Natural killer cell treated with Interleukin-12 subunit alpha and Interleukin-12 subunit beta and Interleukin-15 and Interleukin-18, amount 100 ng/mL, for 72 hours (primary cell): Measurements from ENCODE around the gene OSBPL6. TPM values are rescaled to one million over a fixed set of nuclear protein-coding genes. Genes with fewer than 3 reads are reported as not detected.

Experiments
- ATAC-seq, 2 donors: fragments of 150-1000 bp; cut with Tn5 transposase in 1 of 2; sonication (Bioruptor Pico), chemical (Tn5 transposase) in 1 of 2; 2 replicates each; pipeline ENCODE4 v1.10.0; 2021
- DNase-seq: peaks from one replicate; pipeline ENCODE4 v3.0.0; 2022; ENCODE audit warnings: low spot score
- H3K27ac Mint-ChIP-seq, 2 donors: 1 replicate in 1 of 2; 2 replicates in 1 of 2; pipeline ENCODE4 v1.8.0; 2022; ENCODE audit warnings: mixed read lengths in 2 of 2, mild to moderate bottlenecking in 1 of 2, moderate library complexity in 1 of 2
- H3K27me3 Mint-ChIP-seq, 2 donors: 1 replicate in 1 of 2; 2 replicates in 1 of 2; pipeline ENCODE4 v1.8.0; 2022; ENCODE audit warnings: mixed read lengths in 2 of 2
- H3K36me3 Mint-ChIP-seq: one replicate; pipeline ENCODE4 v1.8.0; 2022; ENCODE audit warnings: mixed read lengths
- H3K4me1 Mint-ChIP-seq, 2 donors: 1 replicate in 1 of 2; 2 replicates in 1 of 2; pipeline ENCODE4 v1.8.0; 2022; ENCODE audit warnings: low read depth in 2 of 2, mixed read lengths in 2 of 2, mild to moderate bottlenecking in 1 of 2
- H3K4me3 Mint-ChIP-seq: one replicate; pipeline ENCODE4 v1.8.0; 2022; ENCODE audit warnings: mixed read lengths
- H3K9me3 Mint-ChIP-seq: 2 replicates; pipeline ENCODE4 v1.8.0; 2022; ENCODE audit warnings: mixed read lengths
- total RNA-seq, 2 donors: library from RNA; stranded (reverse); gene quantifications; one replicate each; pipeline ENCODE4 v1.2.3, GENCODE V29; 2022

OSBPL6 gene
- total RNA-seq, 2 donors from 2014 or later: 0.33 to 0.42 TPM

DNA sequence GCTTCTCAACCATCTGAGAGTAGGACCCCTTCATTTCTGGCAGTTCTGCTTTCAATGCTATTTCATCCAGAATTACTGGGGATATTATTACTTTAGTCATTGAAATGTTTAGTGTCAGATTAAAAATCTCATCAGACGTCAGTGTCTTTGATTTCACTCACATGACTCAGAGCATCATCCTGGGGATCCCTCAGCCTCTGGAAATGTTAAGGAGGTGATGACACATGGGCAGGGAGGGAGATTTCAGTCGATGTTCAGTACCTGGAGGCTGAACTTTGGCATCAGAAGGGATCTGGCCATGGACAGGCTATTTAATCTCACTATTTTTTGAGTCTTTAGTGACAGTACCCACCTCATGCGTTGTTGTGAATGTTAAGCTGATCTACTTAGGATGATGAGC, 39.1 kb downstream of the OSBPL6 start:
- H3K4me1 Mint-ChIP-seq: no peaks in the 10 kb centered on the region
- no peak overlapping the region for H3K4me3 Mint-ChIP-seq
- no peaks in the 10 kb centered on the region for H3K9me3 Mint-ChIP-seq
- H3K27ac Mint-ChIP-seq: no peak overlapping the region
- DNase-seq: no peak
- ATAC-seq: no peak
- peaks cover 13 to 26% of the 10 kb centered on the region in 2 donors for H3K27me3 Mint-ChIP-seq
- no peaks in the 10 kb centered on the region for H3K36me3 Mint-ChIP-seq

DNA sequence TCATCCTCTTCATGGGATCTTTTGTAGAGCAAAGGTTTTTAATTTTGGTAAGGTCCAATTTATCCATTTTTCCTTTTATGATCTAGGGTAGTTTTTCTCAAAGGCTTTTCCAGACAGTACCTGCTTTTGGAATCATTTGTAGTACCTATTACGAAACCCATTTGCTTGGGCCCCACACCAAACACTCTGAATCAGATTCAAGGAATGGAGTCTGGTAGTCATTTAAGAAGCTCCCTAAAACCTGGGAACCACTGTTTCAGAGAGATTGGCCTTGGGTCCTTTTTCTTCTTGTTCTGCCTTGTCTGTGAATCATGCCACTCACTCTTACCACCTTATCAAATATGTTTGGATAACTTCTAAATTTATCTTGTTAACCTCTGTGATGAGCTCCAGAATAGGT, 40.3 kb downstream of the OSBPL6 start:
- peaks cover 11 to 26% of the 10 kb centered on the region in 2 donors for H3K27me3 Mint-ChIP-seq
- H3K9me3 Mint-ChIP-seq: no peaks in the 10 kb centered on the region
- no peaks in the 10 kb centered on the region for H3K4me1 Mint-ChIP-seq
- DNase-seq (no peak), ATAC-seq (no peak)
- H3K27ac Mint-ChIP-seq: no peak overlapping the region
- no peaks in the 10 kb centered on the region for H3K36me3 Mint-ChIP-seq
- no peak overlapping the region for H3K4me3 Mint-ChIP-seq

- H3K27ac Mint-ChIP-seq: no peak overlapping the region
- ATAC-seq (no peak), DNase-seq (no peak)
- no peak overlapping the region for H3K4me3 Mint-ChIP-seq
- H3K4me1 Mint-ChIP-seq: no peaks in the 10 kb centered on the region
- no peaks in the 10 kb centered on the region for H3K36me3 Mint-ChIP-seq
- H3K27me3 Mint-ChIP-seq: peaks cover 11 to 26% of the 10 kb centered on the region in 2 donors
- H3K9me3 Mint-ChIP-seq: no peaks in the 10 kb centered on the region
Observed at GRCh38 chr2:178237488-178238153, 43.3 kb downstream of the OSBPL6 start.

DNA sequence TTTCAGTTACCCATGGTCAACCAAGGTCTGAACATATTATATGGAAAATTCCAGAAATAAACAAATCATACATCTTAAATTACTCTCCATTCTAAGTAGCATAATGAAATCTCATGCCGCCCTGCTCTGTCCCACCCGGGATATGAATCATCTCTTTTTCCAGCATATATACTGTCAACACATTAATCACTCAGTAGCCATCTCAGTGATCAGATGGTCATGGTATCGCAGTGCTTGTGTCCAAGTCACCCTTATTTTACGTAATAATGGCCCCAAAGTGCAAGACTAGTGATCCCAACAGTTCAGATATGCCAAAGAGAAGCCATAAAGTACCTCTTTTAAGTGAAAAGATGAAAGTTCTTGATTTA, 43.8 kb downstream of the OSBPL6 start:
- no peaks in the 10 kb centered on the region for H3K9me3 Mint-ChIP-seq
- H3K27ac Mint-ChIP-seq: no peak overlapping the region
- H3K27me3 Mint-ChIP-seq: peaks cover 11 to 26% of the 10 kb centered on the region in 2 donors
- ATAC-seq: no peak
- DNase-seq: no peak
- H3K4me3 Mint-ChIP-seq: no peak overlapping the region
- H3K4me1 Mint-ChIP-seq: no peaks in the 10 kb centered on the region
- H3K36me3 Mint-ChIP-seq: no peaks in the 10 kb centered on the region

- no peaks in the 10 kb centered on the region for H3K4me1 Mint-ChIP-seq
Observed at GRCh38 chr2:178238750-178239149, 44.4 kb downstream of the OSBPL6 start.

DNA sequence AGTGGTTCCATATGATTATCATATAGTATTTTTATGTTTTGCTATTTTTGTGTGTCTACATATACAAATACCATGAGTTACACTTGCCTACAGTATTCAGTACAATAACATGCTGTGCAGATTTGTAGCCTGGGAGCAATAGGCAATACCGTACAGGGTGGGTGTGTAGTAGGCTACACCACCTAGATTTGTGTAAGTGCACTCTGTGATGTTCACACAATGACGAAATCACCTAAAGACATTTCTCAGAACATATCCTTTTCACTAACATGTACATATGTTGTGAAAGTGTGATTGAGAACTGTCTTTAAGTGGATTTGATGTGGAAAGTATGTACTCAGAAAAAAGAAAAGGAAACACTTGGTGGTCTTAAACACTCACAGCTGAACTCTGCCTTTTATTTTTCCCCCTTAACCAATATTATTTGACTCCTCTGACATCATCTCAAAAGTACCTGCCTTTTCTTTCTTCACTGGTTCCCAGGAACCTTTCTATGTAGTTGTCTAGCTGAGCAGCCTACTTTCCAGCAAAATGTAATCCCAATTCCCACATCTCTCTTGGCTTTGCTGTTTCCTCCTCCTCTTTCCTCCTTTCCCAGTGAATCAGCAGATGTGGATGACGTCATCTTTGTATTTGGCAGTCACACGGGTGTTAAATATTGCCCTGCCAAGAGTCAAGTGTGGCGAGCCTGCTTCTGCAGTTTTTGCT, 47.7 kb downstream of the OSBPL6 start:
- Mint-ChIP-seq H3K27me3 (peaks cover 18 to 38% of the 10 kb centered on the region in 2 donors), H3K36me3 (no peaks in the 10 kb centered on the region), H3K4me3 (no peak overlapping the region), H3K9me3 (no peaks in the 10 kb centered on the region), H3K4me1 (no peaks in the 10 kb centered on the region), H3K27ac (no peak overlapping the region)
- DNase-seq (no peak), ATAC-seq (no peak)

More at GRCh38 chr2:178238750-178239149, 44.4 kb downstream of the OSBPL6 start:
- Mint-ChIP-seq H3K27me3 (peaks cover 11 to 31% of the 10 kb centered on the region in 2 donors), H3K36me3 (no peaks in the 10 kb centered on the region), H3K9me3 (no peaks in the 10 kb centered on the region), H3K4me3 (no peak overlapping the region), H3K27ac (no peak overlapping the region)
- DNase-seq (no peak), ATAC-seq (no peak)

GRCh38 chr2:178242552-178242883, 48.2 kb downstream of the OSBPL6 start:
- peaks cover 18 to 39% of the 10 kb centered on the region in 2 donors for H3K27me3 Mint-ChIP-seq
- H3K4me3 Mint-ChIP-seq: no peak overlapping the region
- H3K9me3 Mint-ChIP-seq: no peaks in the 10 kb centered on the region
- no peak for DNase-seq
- H3K36me3 Mint-ChIP-seq: no peaks in the 10 kb centered on the region
- H3K4me1 Mint-ChIP-seq: no peaks in the 10 kb centered on the region
- H3K27ac Mint-ChIP-seq: no peak overlapping the region
- ATAC-seq: no peak

DNA sequence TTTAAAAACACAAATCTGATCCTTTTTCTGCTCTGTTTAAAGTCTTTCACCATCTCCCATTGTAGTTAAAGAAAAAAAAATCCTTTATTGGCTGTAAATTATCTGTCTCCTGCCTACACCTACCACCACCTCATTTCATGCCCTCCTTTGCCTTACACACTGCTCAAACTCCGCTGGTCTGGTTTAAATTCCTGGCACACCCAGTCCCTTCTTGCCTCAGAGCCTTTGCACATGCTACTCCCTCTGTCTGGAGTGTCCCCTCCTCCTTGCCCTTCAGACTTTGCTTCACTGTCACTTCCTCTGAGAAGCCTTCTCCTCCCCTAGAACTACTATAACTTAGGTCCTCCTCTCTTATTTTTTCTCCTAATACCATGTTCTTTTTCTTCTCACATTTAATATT, 49.6 kb downstream of the OSBPL6 start:
- peak in 1 of 2 donors; percentile 53 for ATAC-seq
- no peak for DNase-seq
- H3K4me3 Mint-ChIP-seq: no peak overlapping the region
- H3K36me3 Mint-ChIP-seq: no peaks in the 10 kb centered on the region
- H3K27me3 Mint-ChIP-seq: peaks cover 12 to 33% of the 10 kb centered on the region in 2 donors
- no peaks in the 10 kb centered on the region for H3K9me3 Mint-ChIP-seq
- no peaks in the 10 kb centered on the region for H3K4me1 Mint-ChIP-seq
- H3K27ac Mint-ChIP-seq: no peak overlapping the region

- no peaks in the 10 kb centered on the region for H3K9me3 Mint-ChIP-seq
- no peaks in the 10 kb centered on the region for H3K4me1 Mint-ChIP-seq
- ATAC-seq: no peak
- H3K27ac Mint-ChIP-seq: no peak overlapping the region
- no peak for DNase-seq
- H3K27me3 Mint-ChIP-seq: peaks cover 12 to 33% of the 10 kb centered on the region in 2 donors
- H3K4me3 Mint-ChIP-seq: no peak overlapping the region
- H3K36me3 Mint-ChIP-seq: no peaks in the 10 kb centered on the region
Observed at GRCh38 chr2:178244777-178245176, 50.5 kb downstream of the OSBPL6 start.

- Mint-ChIP-seq H3K27me3 (peaks cover 16 to 36% of the 10 kb centered on the region in 2 donors), H3K4me1 (no peaks in the 10 kb centered on the region), H3K9me3 (no peaks in the 10 kb centered on the region), H3K4me3 (no peak overlapping the region), H3K36me3 (no peaks in the 10 kb centered on the region), H3K27ac (no peak overlapping the region)
- ATAC-seq (no peak), DNase-seq (no peak)
Observed at GRCh38 chr2:178246696-178247095, 52.4 kb downstream of the OSBPL6 start.

DNA sequence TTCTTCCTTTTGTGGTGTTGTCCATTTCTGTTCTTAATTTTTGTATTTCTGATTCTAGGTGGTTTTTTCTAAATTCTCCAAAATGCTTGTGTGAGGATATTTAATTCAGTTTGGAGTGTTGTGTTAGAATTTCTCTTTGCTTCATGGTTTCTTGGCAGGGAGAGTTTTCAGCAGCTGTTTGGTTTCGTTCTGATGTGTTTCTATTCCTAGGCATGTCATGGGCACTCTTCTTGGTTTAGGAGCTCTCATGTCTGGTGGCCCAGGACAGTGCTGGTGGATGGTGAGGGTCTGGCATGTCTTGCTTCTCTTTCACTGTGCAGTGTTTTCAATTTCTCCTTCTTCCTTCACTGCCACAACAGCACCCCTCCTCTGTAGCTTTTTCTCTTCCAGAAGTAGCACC, 52.9 kb downstream of the OSBPL6 start:
- H3K4me3 Mint-ChIP-seq: no peak overlapping the region
- no peaks in the 10 kb centered on the region for H3K36me3 Mint-ChIP-seq
- H3K27ac Mint-ChIP-seq: no peak overlapping the region
- no peaks in the 10 kb centered on the region for H3K9me3 Mint-ChIP-seq
- DNase-seq (no peak), ATAC-seq (no peak)
- peaks cover 18 to 39% of the 10 kb centered on the region in 2 donors for H3K27me3 Mint-ChIP-seq
- H3K4me1 Mint-ChIP-seq: no peaks in the 10 kb centered on the region

DNA sequence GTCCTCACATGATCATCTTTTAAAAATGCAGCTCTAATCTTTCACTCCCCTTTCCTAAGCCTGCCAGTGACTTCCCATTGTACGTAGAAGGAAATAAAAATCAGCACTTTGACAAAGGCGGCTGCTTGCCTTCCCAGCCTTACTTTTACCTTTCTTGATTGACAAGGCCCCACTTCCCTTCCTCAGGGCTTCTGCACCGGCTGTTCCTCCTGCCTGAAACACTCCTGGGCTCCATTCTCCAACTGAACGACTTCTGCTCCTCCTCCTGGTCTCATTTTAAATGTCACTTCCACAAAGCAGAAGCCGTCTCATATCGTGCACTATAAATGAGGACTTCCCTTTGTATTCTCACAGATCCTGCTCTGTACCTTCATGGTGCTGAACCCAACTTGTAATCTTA, 56.1 kb downstream of the OSBPL6 start:
- Mint-ChIP-seq H3K36me3 (no peaks in the 10 kb centered on the region), H3K27me3 (peaks cover 13 to 25% of the 10 kb centered on the region in 2 donors), H3K9me3 (no peaks in the 10 kb centered on the region), H3K4me1 (no peaks in the 10 kb centered on the region), H3K27ac (no peak overlapping the region), H3K4me3 (no peak overlapping the region)
- ATAC-seq: no peak
- no peak for DNase-seq

DNA sequence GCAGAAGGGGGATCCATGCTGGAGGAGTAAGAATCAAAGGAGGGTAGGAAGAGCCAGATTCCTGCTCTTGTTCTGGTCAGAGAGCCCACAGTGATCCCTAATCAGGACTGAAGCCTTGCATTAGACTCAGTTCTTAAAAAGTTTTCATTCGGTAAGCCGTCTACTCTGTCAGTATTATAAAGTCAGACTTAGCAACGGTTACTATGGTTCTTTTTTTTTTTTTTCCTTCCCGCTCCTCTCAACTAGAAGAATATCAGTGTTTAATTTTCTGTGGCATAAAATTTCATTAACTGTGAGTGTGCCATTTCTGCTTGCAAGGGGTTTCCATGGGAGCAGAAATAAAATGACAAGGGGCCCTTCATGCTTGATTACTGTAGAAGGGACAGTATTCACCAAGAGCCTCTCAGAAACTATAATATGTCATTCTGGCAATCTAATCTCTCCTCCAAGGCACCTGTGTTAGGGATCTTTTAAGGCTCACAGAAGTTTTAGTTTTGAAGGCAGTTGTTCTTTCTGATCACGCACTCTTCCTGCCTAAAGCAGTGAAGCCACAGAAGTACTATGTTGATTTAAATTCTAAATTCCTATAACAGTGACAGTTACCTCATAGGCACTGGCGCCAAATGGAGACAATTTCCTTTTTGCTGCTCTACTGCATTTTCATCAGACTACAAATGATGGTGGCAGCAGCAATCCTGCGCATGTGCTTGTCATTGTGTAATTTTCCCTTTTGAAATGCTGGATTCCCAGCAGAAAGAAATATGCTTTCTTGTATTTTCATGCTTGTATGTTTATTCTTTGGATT, 57.0 kb downstream of the OSBPL6 start:
- H3K27me3 Mint-ChIP-seq: peaks cover 7 to 19% of the 10 kb centered on the region in 2 donors
- H3K36me3 Mint-ChIP-seq: no peaks in the 10 kb centered on the region
- H3K27ac Mint-ChIP-seq: no peak overlapping the region
- no peak overlapping the region for H3K4me3 Mint-ChIP-seq
- no peak for DNase-seq
- ATAC-seq: no peak
- no peaks in the 10 kb centered on the region for H3K9me3 Mint-ChIP-seq
- H3K4me1 Mint-ChIP-seq: no peaks in the 10 kb centered on the region

DNA sequence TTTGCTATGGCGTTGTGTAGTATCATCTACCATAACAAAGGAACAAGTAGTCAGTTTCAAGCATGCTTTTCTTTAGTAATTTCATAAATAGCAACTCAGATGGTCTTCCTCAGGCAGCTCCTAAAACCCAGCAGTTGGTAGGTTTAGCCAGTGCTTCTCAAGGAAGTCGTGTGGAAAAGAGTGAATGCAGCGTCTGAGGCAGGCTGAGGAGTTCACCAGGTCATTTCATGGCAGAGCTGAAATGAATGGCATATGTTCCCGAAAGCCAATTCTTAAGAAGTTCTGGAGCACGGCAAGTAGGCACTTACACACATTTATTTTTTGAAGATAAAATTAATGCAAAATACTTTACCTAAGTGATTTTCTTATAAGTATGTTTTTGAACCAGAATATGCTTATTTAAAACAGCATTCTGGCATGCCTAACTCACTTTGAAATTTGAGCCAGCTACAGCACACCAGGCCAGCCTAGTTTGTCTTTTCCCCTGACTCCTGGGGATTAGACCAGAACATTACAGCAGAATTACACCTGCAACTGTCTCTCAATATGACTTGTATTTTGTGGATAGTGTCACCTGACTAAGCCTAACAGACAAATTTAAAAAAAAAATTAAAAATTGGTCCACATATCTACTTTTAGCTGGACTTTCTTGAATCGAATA, 62.2 kb downstream of the OSBPL6 start:
- peaks cover 10 to 11% of the 10 kb centered on the region in 2 donors for H3K27me3 Mint-ChIP-seq
- H3K9me3 Mint-ChIP-seq: no peaks in the 10 kb centered on the region

More for the DNA sequence above, 62.2 kb downstream of the OSBPL6 start:
- ATAC-seq (no peak), DNase-seq (no peak)
- Mint-ChIP-seq H3K4me3 (no peak overlapping the region), H3K36me3 (no peaks in the 10 kb centered on the region), H3K4me1 (no peaks in the 10 kb centered on the region), H3K27ac (no peak overlapping the region)
